ENCODE measurements around the gene VPS51. TPM values are rescaled to one million over a fixed set of nuclear protein-coding genes. Genes with fewer than 3 reads are reported as not detected.

The VPS51 gene
- total and polyA plus RNA-seq, 10 of the 15 experiments (the other 5 are each of a cell fraction or from before 2014, with no cell fraction given): 1.5 to 279 (median 53.2) TPM

DNA sequence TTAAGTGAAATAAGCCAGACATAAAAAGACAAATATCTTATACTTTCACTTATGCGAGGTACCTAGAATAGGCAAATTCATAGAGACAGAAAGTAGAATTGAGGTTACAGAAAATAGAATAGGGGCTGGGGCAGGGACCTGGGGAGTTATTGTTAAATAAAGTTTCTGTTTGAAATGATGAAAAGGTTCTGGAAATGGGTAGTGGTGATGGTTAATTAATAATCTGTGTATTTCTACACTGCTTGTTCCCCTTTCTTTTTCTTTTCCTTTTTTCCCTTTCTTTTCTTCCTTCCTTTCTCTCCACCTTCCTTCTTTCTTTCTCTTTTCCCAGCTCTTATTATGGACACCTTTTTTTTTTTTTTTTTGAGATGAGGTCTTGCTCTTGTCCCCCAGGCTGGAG lies 40.5 kb upstream of the VPS51 start (continued):
- TF ChIP-seq, protein P1, sequence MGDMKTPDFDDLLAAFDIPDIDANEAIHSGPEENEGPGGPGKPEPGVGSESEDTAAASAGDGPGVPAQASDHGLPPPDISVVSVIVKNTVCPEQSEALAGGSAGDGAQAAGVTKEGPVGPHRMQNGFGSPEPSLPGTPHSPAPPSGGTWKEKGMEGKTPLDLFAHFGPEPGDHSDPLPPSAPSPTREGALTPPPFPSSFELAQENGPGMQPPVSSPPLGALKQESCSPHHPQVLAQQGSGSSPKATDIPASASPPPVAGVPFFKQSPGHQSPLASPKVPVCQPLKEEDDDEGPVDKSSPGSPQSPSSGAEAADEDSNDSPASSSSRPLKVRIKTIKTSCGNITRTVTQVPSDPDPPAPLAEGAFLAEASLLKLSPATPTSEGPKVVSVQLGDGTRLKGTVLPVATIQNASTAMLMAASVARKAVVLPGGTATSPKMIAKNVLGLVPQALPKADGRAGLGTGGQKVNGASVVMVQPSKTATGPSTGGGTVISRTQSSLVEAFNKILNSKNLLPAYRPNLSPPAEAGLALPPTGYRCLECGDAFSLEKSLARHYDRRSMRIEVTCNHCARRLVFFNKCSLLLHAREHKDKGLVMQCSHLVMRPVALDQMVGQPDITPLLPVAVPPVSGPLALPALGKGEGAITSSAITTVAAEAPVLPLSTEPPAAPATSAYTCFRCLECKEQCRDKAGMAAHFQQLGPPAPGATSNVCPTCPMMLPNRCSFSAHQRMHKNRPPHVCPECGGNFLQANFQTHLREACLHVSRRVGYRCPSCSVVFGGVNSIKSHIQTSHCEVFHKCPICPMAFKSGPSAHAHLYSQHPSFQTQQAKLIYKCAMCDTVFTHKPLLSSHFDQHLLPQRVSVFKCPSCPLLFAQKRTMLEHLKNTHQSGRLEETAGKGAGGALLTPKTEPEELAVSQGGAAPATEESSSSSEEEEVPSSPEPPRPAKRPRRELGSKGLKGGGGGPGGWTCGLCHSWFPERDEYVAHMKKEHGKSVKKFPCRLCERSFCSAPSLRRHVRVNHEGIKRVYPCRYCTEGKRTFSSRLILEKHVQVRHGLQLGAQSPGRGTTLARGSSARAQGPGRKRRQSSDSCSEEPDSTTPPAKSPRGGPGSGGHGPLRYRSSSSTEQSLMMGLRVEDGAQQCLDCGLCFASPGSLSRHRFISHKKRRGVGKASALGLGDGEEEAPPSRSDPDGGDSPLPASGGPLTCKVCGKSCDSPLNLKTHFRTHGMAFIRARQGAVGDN (IDR thresholded peaks at IDR 0.05): no peak
- no peak for TF ChIP-seq EZH2 (IDR thresholded peaks at IDR 0.05; ENCODE audit: borderline replicate concordance, control insufficient read depth, low read depth, low read length)
- TF ChIP-seq TCF12 (IDR thresholded peaks at IDR 0.05; ENCODE audit: low read depth, low read length): no peak
- TF ChIP-seq MTA3 (IDR thresholded peaks at IDR 0.05; ENCODE audit: borderline replicate concordance, low read length): 0 out of 2 replicates have a peak, but pooled peaks have one; percentile 30
- TF ChIP-seq SIX5 (IDR thresholded peaks at IDR 0.05; ENCODE audit: low read depth, low read length, severe bottlenecking): no peak
- TF ChIP-seq, protein P2, sequence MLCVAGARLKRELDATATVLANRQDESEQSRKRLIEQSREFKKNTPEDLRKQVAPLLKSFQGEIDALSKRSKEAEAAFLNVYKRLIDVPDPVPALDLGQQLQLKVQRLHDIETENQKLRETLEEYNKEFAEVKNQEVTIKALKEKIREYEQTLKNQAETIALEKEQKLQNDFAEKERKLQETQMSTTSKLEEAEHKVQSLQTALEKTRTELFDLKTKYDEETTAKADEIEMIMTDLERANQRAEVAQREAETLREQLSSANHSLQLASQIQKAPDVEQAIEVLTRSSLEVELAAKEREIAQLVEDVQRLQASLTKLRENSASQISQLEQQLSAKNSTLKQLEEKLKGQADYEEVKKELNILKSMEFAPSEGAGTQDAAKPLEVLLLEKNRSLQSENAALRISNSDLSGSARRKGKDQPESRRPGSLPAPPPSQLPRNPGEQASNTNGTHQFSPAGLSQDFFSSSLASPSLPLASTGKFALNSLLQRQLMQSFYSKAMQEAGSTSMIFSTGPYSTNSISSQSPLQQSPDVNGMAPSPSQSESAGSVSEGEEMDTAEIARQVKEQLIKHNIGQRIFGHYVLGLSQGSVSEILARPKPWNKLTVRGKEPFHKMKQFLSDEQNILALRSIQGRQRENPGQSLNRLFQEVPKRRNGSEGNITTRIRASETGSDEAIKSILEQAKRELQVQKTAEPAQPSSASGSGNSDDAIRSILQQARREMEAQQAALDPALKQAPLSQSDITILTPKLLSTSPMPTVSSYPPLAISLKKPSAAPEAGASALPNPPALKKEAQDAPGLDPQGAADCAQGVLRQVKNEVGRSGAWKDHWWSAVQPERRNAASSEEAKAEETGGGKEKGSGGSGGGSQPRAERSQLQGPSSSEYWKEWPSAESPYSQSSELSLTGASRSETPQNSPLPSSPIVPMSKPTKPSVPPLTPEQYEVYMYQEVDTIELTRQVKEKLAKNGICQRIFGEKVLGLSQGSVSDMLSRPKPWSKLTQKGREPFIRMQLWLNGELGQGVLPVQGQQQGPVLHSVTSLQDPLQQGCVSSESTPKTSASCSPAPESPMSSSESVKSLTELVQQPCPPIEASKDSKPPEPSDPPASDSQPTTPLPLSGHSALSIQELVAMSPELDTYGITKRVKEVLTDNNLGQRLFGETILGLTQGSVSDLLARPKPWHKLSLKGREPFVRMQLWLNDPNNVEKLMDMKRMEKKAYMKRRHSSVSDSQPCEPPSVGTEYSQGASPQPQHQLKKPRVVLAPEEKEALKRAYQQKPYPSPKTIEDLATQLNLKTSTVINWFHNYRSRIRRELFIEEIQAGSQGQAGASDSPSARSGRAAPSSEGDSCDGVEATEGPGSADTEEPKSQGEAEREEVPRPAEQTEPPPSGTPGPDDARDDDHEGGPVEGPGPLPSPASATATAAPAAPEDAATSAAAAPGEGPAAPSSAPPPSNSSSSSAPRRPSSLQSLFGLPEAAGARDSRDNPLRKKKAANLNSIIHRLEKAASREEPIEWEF (IDR thresholded peaks at IDR 0.05; ENCODE audit: insufficient replicate concordance, low read depth, low read length): no peak
- no peak for TF ChIP-seq IRF4 (IDR thresholded peaks at IDR 0.05; ENCODE audit: low read depth, low read length)
- TF ChIP-seq EGR1 (IDR thresholded peaks at IDR 0.05; ENCODE audit: borderline replicate concordance in 1 of 2, low read depth in 2 of 2, low read length in 2 of 2): no peak
- no peak for TF ChIP-seq BCL11A (IDR thresholded peaks at IDR 0.05; ENCODE audit: low read depth, low read length)
- no peak for TF ChIP-seq SMC3 (IDR thresholded peaks at IDR 0.05; ENCODE audit: borderline replicate concordance, low read length)
- peak; percentile 70; the same call in 1 of the 2 replicates for TF ChIP-seq MTA2 (IDR thresholded peaks at IDR 0.05; ENCODE audit: low read depth)
- TF ChIP-seq SMAD1 (IDR thresholded peaks at IDR 0.05; ENCODE audit: low read depth, partially characterized antibody): no peak
- no peak for TF ChIP-seq JUNB (IDR thresholded peaks at IDR 0.05)
- TF ChIP-seq, protein P3, sequence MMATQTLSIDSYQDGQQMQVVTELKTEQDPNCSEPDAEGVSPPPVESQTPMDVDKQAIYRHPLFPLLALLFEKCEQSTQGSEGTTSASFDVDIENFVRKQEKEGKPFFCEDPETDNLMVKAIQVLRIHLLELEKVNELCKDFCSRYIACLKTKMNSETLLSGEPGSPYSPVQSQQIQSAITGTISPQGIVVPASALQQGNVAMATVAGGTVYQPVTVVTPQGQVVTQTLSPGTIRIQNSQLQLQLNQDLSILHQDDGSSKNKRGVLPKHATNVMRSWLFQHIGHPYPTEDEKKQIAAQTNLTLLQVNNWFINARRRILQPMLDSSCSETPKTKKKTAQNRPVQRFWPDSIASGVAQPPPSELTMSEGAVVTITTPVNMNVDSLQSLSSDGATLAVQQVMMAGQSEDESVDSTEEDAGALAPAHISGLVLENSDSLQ (IDR thresholded peaks at IDR 0.05): no peak
- TF ChIP-seq, protein P4, sequence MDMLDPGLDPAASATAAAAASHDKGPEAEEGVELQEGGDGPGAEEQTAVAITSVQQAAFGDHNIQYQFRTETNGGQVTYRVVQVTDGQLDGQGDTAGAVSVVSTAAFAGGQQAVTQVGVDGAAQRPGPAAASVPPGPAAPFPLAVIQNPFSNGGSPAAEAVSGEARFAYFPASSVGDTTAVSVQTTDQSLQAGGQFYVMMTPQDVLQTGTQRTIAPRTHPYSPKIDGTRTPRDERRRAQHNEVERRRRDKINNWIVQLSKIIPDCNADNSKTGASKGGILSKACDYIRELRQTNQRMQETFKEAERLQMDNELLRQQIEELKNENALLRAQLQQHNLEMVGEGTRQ (IDR thresholded peaks at IDR 0.05; ENCODE audit: borderline replicate concordance, low read depth, low read length): no peak
- no peak for TF ChIP-seq GABPA (IDR thresholded peaks at IDR 0.05; ENCODE audit: low read depth)
- TF ChIP-seq LARP7 (IDR thresholded peaks at IDR 0.05): no peak
- no peak for TF ChIP-seq SP1 (IDR thresholded peaks at IDR 0.05; ENCODE audit: low read depth, low read length)
- 0 out of 3 replicates have a peak, but pooled peaks have one; percentile 18 for TF ChIP-seq POU2F2 (IDR thresholded peaks at IDR 0.05; ENCODE audit: borderline replicate concordance, low read depth, low read length)
- TF ChIP-seq BRCA1 (IDR thresholded peaks at IDR 0.05; ENCODE audit: low read depth, low read length): no peak
- TF ChIP-seq MEF2B (IDR thresholded peaks at IDR 0.05; ENCODE audit: partially characterized antibody, poor library complexity, severe bottlenecking): peak; percentile 35

All from GM12878 (cell line).